Measurements from ENCODE around the gene ERN2.
A peak's percentile ranks its signal among the peaks of the same experiment; 100 is the strongest.

Gene ERN2

GRCh38 chr16:23682181-23682580 is 30.8 kb downstream of the ERN2 start:
- no peak for DNase-seq

- no peak for DNase-seq
Observed at GRCh38 chr16:23679986-23680336, 33.1 kb downstream of the ERN2 start.

- DNase-seq = peak in 1 of 2 experiments; percentile 4
Observed at GRCh38 chr16:23679274-23679985, 33.6 kb downstream of the ERN2 start.

- DNase-seq = peak; percentile 88 to 90
Observed at GRCh38 chr16:23678430-23679273, 34.4 kb downstream of the ERN2 start, which contains the start of gene PLK1. Gene PLK1 (plus strand): TSS chr16:23678889. CDS start chr16:23678933, 44 bp downstream.

GRCh38 chr16:23676924-23677480 is 36.0 kb downstream of the ERN2 start:
- no peak for DNase-seq

- no peak for DNase-seq
Observed at GRCh38 chr16:23673971-23674614, 38.9 kb downstream of the ERN2 start.

- DNase-seq = no peak
Observed at GRCh38 chr16:23670137-23670776, 42.8 kb downstream of the ERN2 start.

- no peak for DNase-seq
Observed at GRCh38 chr16:23668873-23669272, 44.1 kb downstream of the ERN2 start.

GRCh38 chr16:23668225-23668624 is 44.8 kb downstream of the ERN2 start:
- no peak for DNase-seq

GRCh38 chr16:23667355-23667659 is 45.7 kb downstream of the ERN2 start:
- DNase-seq = no peak

GRCh38 chr16:23666571-23667354 is 46.3 kb downstream of the ERN2 start:
- no peak for DNase-seq

- DNase-seq = no peak
Observed at GRCh38 chr16:23663918-23664317, 49.1 kb downstream of the ERN2 start.

GRCh38 chr16:23651943-23652468 is 61.0 kb downstream of the ERN2 start:
- DNase-seq = no peak

- DNase-seq = no peak
Observed at GRCh38 chr16:23650674-23651416, 62.2 kb downstream of the ERN2 start.

- no peak for DNase-seq
Observed at GRCh38 chr16:23642246-23642774, 70.7 kb downstream of the ERN2 start.

- peak; percentile 89 to 93 for DNase-seq
Observed at GRCh38 chr16:23640931-23641765, 71.9 kb downstream of the ERN2 start, which contains the start of the genes DCTN5 and PALB2. Gene DCTN5 (plus strand): TSS chr16:23641466. CDS start chr16:23641543, 77 bp downstream. Gene PALB2 (minus strand): TSS chr16:23641310. CDS start chr16:23641157, 153 bp downstream.

- no peak for DNase-seq
Observed at GRCh38 chr16:23640615-23640930, 72.4 kb downstream of the ERN2 start.
